ENCODE results near the gene TMEM147. TPM values are rescaled to one million over a fixed set of nuclear protein-coding genes. Genes with fewer than 3 reads are reported as not detected.
A peak's percentile ranks its signal among the peaks of the same experiment; 100 is the strongest.

Gene TMEM147
- total and polyA plus RNA-seq, 2 of the 13 experiments (the other 11 are each of a cell fraction or from before 2014, with no cell fraction given): 141 to 176 TPM

GRCh38 chr19:35545001-35545854 lies at the start of gene TMEM147 (continued):
- 0 out of 2 replicates have a peak, but pooled peaks have one; percentile 6 for TF ChIP-seq ZNF281 (CRISPR knock-in tag; IDR thresholded peaks at IDR 0.05; ENCODE audit: borderline replicate concordance)
- TF ChIP-seq PCBP1 (IDR thresholded peaks at IDR 0.05; ENCODE audit: borderline replicate concordance, low read depth, low read length): 0 out of 2 replicates have a peak, but pooled peaks have one; percentile 33
- TF ChIP-seq ZBTB7B (CRISPR knock-in tag; IDR thresholded peaks at IDR 0.05): peak; percentile 71
- TF ChIP-seq PBX3 (CRISPR knock-in tag; IDR thresholded peaks at IDR 0.05; ENCODE audit: borderline replicate concordance): peak; percentile 85; the same call in 1 of the 2 replicates
- TF ChIP-seq, protein P1, sequence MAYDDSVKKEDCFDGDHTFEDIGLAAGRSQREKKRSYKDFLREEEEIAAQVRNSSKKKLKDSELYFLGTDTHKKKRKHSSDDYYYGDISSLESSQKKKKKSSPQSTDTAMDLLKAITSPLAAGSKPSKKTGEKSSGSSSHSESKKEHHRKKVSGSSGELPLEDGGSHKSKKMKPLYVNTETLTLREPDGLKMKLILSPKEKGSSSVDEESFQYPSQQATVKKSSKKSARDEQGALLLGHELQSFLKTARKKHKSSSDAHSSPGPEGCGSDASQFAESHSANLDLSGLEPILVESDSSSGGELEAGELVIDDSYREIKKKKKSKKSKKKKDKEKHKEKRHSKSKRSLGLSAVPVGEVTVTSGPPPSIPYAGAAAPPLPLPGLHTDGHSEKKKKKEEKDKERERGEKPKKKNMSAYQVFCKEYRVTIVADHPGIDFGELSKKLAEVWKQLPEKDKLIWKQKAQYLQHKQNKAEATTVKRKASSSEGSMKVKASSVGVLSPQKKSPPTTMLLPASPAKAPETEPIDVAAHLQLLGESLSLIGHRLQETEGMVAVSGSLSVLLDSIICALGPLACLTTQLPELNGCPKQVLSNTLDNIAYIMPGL (CRISPR knock-in tag; IDR thresholded peaks at IDR 0.05; ENCODE audit: borderline replicate concordance in 1 of 2, low read depth in 1 of 2): peak; percentile 70 to 87; a peak in 3 of 4 replicates
- TF ChIP-seq SAFB2 (CRISPR knock-in tag; IDR thresholded peaks at IDR 0.05; ENCODE audit: borderline replicate concordance, low read depth): no peak
- TF ChIP-seq RFXAP (CRISPR knock-in tag; IDR thresholded peaks at IDR 0.05; ENCODE audit: borderline replicate concordance): peak; percentile 88
- no peak for TF ChIP-seq ZNF160 (CRISPR knock-in tag; IDR thresholded peaks at IDR 0.05)
- peak; percentile 37; the same call in 1 of the 2 replicates for TF ChIP-seq FOXA3 (CRISPR knock-in tag; IDR thresholded peaks at IDR 0.05)
- TF ChIP-seq ZSCAN9 (CRISPR knock-in tag; IDR thresholded peaks at IDR 0.05; ENCODE audit: borderline replicate concordance): no peak
- TF ChIP-seq ZNF264 (CRISPR knock-in tag; IDR thresholded peaks at IDR 0.05): peak; percentile 33; the same call in 1 of the 2 replicates
- TF ChIP-seq, protein P2, sequence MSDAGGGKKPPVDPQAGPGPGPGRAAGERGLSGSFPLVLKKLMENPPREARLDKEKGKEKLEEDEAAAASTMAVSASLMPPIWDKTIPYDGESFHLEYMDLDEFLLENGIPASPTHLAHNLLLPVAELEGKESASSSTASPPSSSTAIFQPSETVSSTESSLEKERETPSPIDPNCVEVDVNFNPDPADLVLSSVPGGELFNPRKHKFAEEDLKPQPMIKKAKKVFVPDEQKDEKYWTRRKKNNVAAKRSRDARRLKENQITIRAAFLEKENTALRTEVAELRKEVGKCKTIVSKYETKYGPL (CRISPR knock-in tag; IDR thresholded peaks at IDR 0.05): 0 out of 2 replicates have a peak, but pooled peaks have one; percentile 28
- TF ChIP-seq ZNF564 (CRISPR knock-in tag; IDR thresholded peaks at IDR 0.05): peak; percentile 76; the same call in 1 of the 2 replicates
- TF ChIP-seq ZNF782 (CRISPR knock-in tag; IDR thresholded peaks at IDR 0.05; ENCODE audit: borderline replicate concordance): peak; percentile 7; the same call in 1 of the 2 replicates
- TF ChIP-seq ZNF253 (CRISPR knock-in tag; IDR thresholded peaks at IDR 0.05; ENCODE audit: borderline replicate concordance): no peak
- peak; percentile 71; the same call in 1 of the 2 replicates for TF ChIP-seq ZNF552 (CRISPR knock-in tag; IDR thresholded peaks at IDR 0.05; ENCODE audit: borderline replicate concordance)
- TF ChIP-seq ZNF790 (CRISPR knock-in tag; IDR thresholded peaks at IDR 0.05; ENCODE audit: borderline replicate concordance): peak; percentile 82; the same call in 1 of the 2 replicates
- no peak for TF ChIP-seq RFX3 (CRISPR knock-in tag; IDR thresholded peaks at IDR 0.05)
- TF ChIP-seq ZNF383 (CRISPR knock-in tag; IDR thresholded peaks at IDR 0.05; ENCODE audit: borderline replicate concordance): no peak
- no peak; the same call in 1 of the 2 replicates for TF ChIP-seq BCL6 (CRISPR knock-in tag; IDR thresholded peaks at IDR 0.05)
- TF ChIP-seq ELF3 (CRISPR knock-in tag; IDR thresholded peaks at IDR 0.05): peak; percentile 52

All from HepG2 (cell line).